HEK293 (cell line): ENCODE measurements around the gene KRTAP2-2.

ENCODE experiments used
- CTCF ChIA-PET: fragments of 350-600 bp; formaldehyde crosslinking; extraction: SDS; loops from one replicate; lab custom pipeline; 2021; ENCODE audit warnings: antibody characterized with exemption; lab: Yijun Ruan, JAX
- POLR2A ChIA-PET: fragments of 300-600 bp; formaldehyde crosslinking; extraction: SDS; loops from one replicate; lab custom pipeline; 2020; ENCODE audit warnings: antibody characterized with exemption, inconsistent platforms; lab: Yijun Ruan, JAX
- H3K27ac ChIP-seq: fragments of 200-500 bp; sonication (Bioruptor generic); 2 replicates; pipeline ENCODE4 v1.5.1; 2014; ENCODE audit warnings: low read depth, low read length, control low read depth, inconsistent platforms; ENCODE audit errors: extremely low read depth
- H3K36me3 ChIP-seq, 2 experiments: fragments of 200-500 bp in 1 of 2; sonication (Bioruptor generic) in 1 of 2; 1 replicate in 1 of 2; 2 replicates in 1 of 2; pipeline ENCODE4 v1.5.1; 2014 to 2017; ENCODE audit warnings: inconsistent platforms in 2 of 2, low read length in 2 of 2; ENCODE audit not compliant: control insufficient read depth in 2 of 2, insufficient read depth in 1 of 2
- H3K4me1 ChIP-seq: fragments of 200-500 bp; sonication (Bioruptor generic); 2 replicates; pipeline ENCODE4 v1.5.1; 2014; ENCODE audit warnings: mild to moderate bottlenecking, low read length, inconsistent platforms; ENCODE audit not compliant: control insufficient read depth, insufficient read depth
- H3K4me3 ChIP-seq: 2 replicates; pipeline ENCODE4 v1.5.1; 2011; ENCODE audit warnings: low read depth, mild to moderate bottlenecking, control low read depth, low read length, moderate library complexity
- H3K9me3 ChIP-seq: fragments of 200-500 bp; sonication (Bioruptor generic); 2 replicates; pipeline ENCODE4 v1.5.1; 2014; ENCODE audit warnings: low read depth, low read length, inconsistent platforms; ENCODE audit not compliant: control insufficient read depth, insufficient read depth
- KLF8 ChIP-seq: fragments of 450-650 bp; formaldehyde crosslinking; IDR thresholded peaks from 2 replicates; pipeline ENCODE4 v1.5.1; 2016; ENCODE audit warnings: missing biosample characterization, missing genetic modification characterization
- KLF9 ChIP-seq: fragments of 450-650 bp; formaldehyde crosslinking; IDR thresholded peaks from 2 replicates; pipeline ENCODE4 v1.5.1; 2016; ENCODE audit warnings: missing biosample characterization, missing genetic modification characterization, low read depth
- OVOL3 ChIP-seq: fragments of 450-650 bp; formaldehyde crosslinking; IDR thresholded peaks from 2 replicates; pipeline ENCODE4 v1.5.1; 2016; ENCODE audit warnings: missing biosample characterization, missing genetic modification characterization
- ZBTB1 ChIP-seq: fragments of 450-650 bp; formaldehyde crosslinking; IDR thresholded peaks from 2 replicates; pipeline ENCODE4 v1.5.1; 2016; ENCODE audit warnings: missing biosample characterization, missing genetic modification characterization
- ZNF24 ChIP-seq: fragments of 450-650 bp; formaldehyde crosslinking; IDR thresholded peaks from 2 replicates; pipeline ENCODE4 v1.5.1; 2016; ENCODE audit warnings: missing biosample characterization, missing genetic modification characterization
- ZNF416 ChIP-seq: fragments of 450-650 bp; formaldehyde crosslinking; IDR thresholded peaks from 2 replicates; pipeline ENCODE4 v1.5.1; 2016; ENCODE audit warnings: missing biosample characterization, missing genetic modification characterization
- ZNF501 ChIP-seq: fragments of 450-650 bp; formaldehyde crosslinking; IDR thresholded peaks from 2 replicates; pipeline ENCODE4 v1.5.1; 2016; ENCODE audit warnings: missing biosample characterization, missing genetic modification characterization
- ZNF664 ChIP-seq: fragments of 450-650 bp; formaldehyde crosslinking; IDR thresholded peaks from 2 replicates; pipeline ENCODE4 v1.5.1; 2016; ENCODE audit warnings: missing biosample characterization, missing genetic modification characterization
- ZNF677 ChIP-seq: fragments of 450-650 bp; IDR thresholded peaks from 2 replicates; pipeline ENCODE4 v1.5.0; 2018; ENCODE audit warnings: missing biosample characterization, mild to moderate bottlenecking, missing genetic modification characterization, moderate library complexity
- ZNF785 ChIP-seq: fragments of 450-650 bp; formaldehyde crosslinking; IDR thresholded peaks from 2 replicates; pipeline ENCODE4 v1.5.1; 2016; ENCODE audit warnings: missing biosample characterization, missing genetic modification characterization
- TF ChIP-seq, protein P1 (sequence below): fragments of 450-650 bp; formaldehyde crosslinking; IDR thresholded peaks from 2 replicates; pipeline ENCODE4 v1.5.1; 2016; ENCODE audit warnings: missing biosample characterization, missing genetic modification characterization
- TF ChIP-seq, protein P2 (sequence below): fragments of 450-650 bp; formaldehyde crosslinking; IDR thresholded peaks from 2 replicates; pipeline ENCODE4 v1.5.1; 2016; ENCODE audit warnings: missing biosample characterization, missing genetic modification characterization
- TF ChIP-seq, protein P3 (sequence below): fragments of 450-650 bp; formaldehyde crosslinking; IDR thresholded peaks from 2 replicates; pipeline ENCODE4 v1.5.1; 2016; ENCODE audit warnings: missing biosample characterization, missing genetic modification characterization
- TF ChIP-seq, protein P4 (sequence below): fragments of 450-650 bp; formaldehyde crosslinking; IDR thresholded peaks from 2 replicates; pipeline ENCODE4 v1.5.1; 2016; ENCODE audit warnings: missing biosample characterization, missing genetic modification characterization
- TF ChIP-seq, protein P5 (sequence below): fragments of 450-650 bp; formaldehyde crosslinking; IDR thresholded peaks from 2 replicates; pipeline ENCODE4 v1.5.1; 2017; ENCODE audit warnings: missing biosample characterization, mild to moderate bottlenecking, missing genetic modification characterization, moderate library complexity

Gene KRTAP2-2

DNA sequence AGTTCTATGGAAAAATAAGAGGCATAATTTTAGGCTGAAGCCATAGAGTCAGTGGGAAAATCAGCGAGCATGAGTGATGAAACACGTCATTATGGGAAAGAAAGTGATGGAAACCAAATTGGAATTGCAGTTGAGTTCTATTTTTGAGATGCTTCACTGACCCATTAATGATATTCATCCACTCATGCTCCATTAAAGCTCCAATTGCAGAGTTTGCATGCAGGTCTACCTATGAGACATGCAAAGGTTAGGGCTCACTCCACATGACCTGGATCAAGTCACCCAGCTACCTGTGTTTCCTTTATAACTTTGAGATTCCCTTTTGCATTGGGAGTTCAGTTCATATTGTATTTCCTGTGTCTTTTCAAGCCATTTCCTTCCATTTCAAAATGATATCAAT lies 18.6 kb upstream of the KRTAP2-2 start (continued):
- TF ChIP-seq, protein P1, sequence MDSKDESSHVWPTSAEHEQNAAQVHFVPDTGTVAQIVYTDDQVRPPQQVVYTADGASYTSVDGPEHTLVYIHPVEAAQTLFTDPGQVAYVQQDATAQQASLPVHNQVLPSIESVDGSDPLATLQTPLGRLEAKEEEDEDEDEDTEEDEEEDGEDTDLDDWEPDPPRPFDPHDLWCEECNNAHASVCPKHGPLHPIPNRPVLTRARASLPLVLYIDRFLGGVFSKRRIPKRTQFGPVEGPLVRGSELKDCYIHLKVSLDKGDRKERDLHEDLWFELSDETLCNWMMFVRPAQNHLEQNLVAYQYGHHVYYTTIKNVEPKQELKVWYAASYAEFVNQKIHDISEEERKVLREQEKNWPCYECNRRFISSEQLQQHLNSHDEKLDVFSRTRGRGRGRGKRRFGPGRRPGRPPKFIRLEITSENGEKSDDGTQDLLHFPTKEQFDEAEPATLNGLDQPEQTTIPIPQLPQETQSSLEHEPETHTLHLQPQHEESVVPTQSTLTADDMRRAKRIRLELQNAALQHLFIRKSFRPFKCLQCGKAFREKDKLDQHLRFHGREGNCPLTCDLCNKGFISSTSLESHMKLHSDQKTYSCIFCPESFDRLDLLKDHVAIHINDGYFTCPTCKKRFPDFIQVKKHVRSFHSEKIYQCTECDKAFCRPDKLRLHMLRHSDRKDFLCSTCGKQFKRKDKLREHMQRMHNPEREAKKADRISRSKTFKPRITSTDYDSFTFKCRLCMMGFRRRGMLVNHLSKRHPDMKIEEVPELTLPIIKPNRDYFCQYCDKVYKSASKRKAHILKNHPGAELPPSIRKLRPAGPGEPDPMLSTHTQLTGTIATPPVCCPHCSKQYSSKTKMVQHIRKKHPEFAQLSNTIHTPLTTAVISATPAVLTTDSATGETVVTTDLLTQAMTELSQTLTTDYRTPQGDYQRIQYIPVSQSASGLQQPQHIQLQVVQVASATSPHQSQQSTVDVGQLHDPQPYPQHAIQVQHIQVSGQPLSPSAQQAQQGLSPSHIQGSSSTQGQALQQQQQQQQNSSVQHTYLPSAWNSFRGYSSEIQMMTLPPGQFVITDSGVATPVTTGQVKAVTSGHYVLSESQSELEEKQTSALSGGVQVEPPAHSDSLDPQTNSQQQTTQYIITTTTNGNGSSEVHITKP = no peak
- TF ChIP-seq, protein P2, sequence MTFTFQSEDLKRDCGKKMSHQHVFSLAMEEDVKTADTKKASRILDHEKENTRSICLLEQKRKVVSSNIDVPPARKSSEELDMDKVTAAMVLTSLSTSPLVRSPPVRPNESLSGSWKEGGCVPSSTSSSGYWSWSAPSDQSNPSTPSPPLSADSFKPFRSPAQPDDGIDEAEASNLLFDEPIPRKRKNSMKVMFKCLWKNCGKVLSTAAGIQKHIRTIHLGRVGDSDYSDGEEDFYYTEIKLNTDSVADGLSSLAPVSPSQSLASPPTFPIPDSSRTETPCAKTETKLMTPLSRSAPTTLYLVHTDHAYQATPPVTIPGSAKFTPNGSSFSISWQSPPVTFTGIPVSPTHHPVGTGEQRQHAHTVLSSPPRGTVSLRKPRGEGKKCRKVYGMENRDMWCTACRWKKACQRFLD (tag by site-specific recombination) = no peak
- TF ChIP-seq, protein P3, sequence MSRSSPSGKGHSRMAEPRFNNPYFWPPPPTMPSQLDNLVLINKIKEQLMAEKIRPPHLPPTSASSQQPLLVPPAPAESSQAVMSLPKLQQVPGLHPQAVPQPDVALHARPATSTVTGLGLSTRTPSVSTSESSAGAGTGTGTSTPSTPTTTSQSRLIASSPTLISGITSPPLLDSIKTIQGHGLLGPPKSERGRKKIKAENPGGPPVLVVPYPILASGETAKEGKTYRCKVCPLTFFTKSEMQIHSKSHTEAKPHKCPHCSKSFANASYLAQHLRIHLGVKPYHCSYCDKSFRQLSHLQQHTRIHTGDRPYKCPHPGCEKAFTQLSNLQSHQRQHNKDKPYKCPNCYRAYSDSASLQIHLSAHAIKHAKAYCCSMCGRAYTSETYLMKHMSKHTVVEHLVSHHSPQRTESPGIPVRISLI = no peak
- TF ChIP-seq ZNF501 = no peak
- TF ChIP-seq ZNF677 (tag by site-specific recombination) = no peak
- no peak for TF ChIP-seq ZBTB1 (tag by site-specific recombination)
- TF ChIP-seq KLF9 = no peak

DNA sequence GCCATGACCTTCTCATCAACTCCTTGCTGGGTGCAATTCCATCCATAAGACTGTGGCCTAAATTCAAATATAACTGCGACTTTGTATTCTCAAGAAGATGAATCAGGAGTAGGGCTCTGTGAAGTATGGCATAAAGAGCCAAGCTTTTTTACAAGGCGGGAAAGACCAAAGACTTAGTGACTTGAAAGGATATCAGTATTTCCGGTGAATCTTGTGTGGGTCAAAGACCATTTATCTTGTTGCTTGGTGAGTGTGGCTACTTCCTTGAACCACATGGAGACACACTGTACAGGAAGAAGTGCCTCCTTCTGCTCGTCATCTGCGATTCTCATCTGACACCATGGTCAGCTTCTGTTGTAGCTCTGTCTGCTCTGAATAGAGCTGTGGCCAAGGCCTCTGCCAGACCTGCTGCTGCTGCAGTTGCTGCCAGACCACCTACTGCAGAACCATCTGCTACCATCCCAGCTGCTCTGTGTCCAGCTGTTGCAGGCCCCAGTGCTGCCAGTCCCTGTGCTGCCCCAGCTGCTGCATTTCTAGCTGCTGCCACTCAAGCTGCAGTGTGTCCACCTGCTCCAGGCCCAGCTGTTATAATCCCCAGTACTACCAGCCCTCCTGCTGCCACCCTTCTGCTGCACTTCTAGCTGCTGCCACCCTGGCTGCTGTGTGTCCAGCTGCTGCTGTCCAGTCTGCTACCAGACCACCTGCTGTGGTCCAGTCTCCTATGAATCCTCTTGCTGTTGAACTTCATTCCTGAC lies 16.8 kb upstream of the KRTAP2-2 start:
- Histone ChIP-seq H3K9me3 (no peaks in the 10 kb centered on the region), H3K4me1 (no peaks in the 10 kb centered on the region), H3K4me3 (no peak overlapping the region), H3K36me3 (no peaks in the 10 kb centered on the region), H3K27ac (no peak overlapping the region)
- POLR2A ChIA-PET = no interaction called here
- TF ChIP-seq KLF8 (tag by site-specific recombination) (no peak), ZNF24 (tag by site-specific recombination) (no peak), ZNF664 (tag by site-specific recombination) (no peak), ZNF416 (tag by site-specific recombination) (no peak), ZNF785 (tag by site-specific recombination) (no peak), OVOL3 (tag by site-specific recombination) (no peak)
- TF ChIP-seq, protein P4, sequence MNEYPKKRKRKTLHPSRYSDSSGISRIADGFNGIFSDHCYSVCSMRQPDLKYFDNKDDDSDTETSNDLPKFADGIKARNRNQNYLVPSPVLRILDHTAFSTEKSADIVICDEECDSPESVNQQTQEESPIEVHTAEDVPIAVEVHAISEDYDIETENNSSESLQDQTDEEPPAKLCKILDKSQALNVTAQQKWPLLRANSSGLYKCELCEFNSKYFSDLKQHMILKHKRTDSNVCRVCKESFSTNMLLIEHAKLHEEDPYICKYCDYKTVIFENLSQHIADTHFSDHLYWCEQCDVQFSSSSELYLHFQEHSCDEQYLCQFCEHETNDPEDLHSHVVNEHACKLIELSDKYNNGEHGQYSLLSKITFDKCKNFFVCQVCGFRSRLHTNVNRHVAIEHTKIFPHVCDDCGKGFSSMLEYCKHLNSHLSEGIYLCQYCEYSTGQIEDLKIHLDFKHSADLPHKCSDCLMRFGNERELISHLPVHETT (tag by site-specific recombination) = no peak
- TF ChIP-seq, protein P5, sequence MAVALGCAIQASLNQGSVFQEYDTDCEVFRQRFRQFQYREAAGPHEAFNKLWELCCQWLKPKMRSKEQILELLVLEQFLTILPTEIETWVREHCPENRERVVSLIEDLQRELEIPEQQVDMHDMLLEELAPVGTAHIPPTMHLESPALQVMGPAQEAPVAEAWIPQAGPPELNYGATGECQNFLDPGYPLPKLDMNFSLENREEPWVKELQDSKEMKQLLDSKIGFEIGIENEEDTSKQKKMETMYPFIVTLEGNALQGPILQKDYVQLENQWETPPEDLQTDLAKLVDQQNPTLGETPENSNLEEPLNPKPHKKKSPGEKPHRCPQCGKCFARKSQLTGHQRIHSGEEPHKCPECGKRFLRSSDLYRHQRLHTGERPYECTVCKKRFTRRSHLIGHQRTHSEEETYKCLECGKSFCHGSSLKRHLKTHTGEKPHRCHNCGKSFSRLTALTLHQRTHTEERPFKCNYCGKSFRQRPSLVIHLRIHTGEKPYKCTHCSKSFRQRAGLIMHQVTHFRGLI (tag by site-specific recombination) = no peak
- CTCF ChIA-PET = interaction anchor here (0.7 to 1.5 kb wide), 4 partner anchors 12 to 576 kb away, joined by 3 to 5 read pairs (median 4); partner anchors contain the start of gene KRTAP2-3
